Ishikawa (cell line): ENCODE measurements around the gene FAM234A.

ENCODE experiments used
- CREB1 ChIP-seq: IDR thresholded peaks from 2 replicates; pipeline ENCODE4 v1.6.1; 2012; ENCODE audit warnings: low read depth
- EGR1 ChIP-seq: IDR thresholded peaks from 2 replicates; pipeline ENCODE4 v1.6.1; 2012
- EP300 ChIP-seq: IDR thresholded peaks from 2 replicates; pipeline ENCODE4 v1.6.1; 2012; ENCODE audit warnings: borderline replicate concordance
- FOXM1 ChIP-seq: IDR thresholded peaks from 2 replicates; pipeline ENCODE4 v1.6.1; 2012; ENCODE audit warnings: low read depth, borderline replicate concordance
- MAX ChIP-seq: IDR thresholded peaks from 2 replicates; pipeline ENCODE4 v1.6.1; 2012
- RAD21 ChIP-seq: IDR thresholded peaks from 2 replicates; pipeline ENCODE4 v1.6.1; 2012; ENCODE audit warnings: low read depth
- REST ChIP-seq: IDR thresholded peaks from 2 replicates; pipeline ENCODE4 v1.6.1; 2012; ENCODE audit warnings: low read depth, mild to moderate bottlenecking
- TAF1 ChIP-seq: IDR thresholded peaks from 2 replicates; pipeline ENCODE4 v1.6.1; 2012; ENCODE audit warnings: low read depth, mild to moderate bottlenecking
- TCF12 ChIP-seq: IDR thresholded peaks from 2 replicates; pipeline ENCODE4 v1.6.1; 2012; ENCODE audit warnings: low read depth
- USF1 ChIP-seq: IDR thresholded peaks from 2 replicates; pipeline ENCODE4 v1.6.1; 2012
- YY1 ChIP-seq: IDR thresholded peaks from 2 replicates; pipeline ENCODE4 v1.6.1; 2012; ENCODE audit warnings: low read depth
- ZBTB7A ChIP-seq: IDR thresholded peaks from 2 replicates; pipeline ENCODE4 v1.6.1; 2012; ENCODE audit warnings: low read depth

GRCh38 chr16:305916-306626 is 71.5 kb downstream of the FAM234A start:
- TF ChIP-seq RAD21 (no peak), EP300 (no peak), FOXM1 (no peak), YY1 (no peak), EGR1 (no peak), TAF1 (no peak), ZBTB7A (no peak), REST (no peak), USF1 (no peak), TCF12 (no peak), MAX (no peak), CREB1 (no peak)
